Muscle of leg (tissue), 11 donors: ENCODE data around the gene LRRC47. TPM values are rescaled to one million over a fixed set of nuclear protein-coding genes. Genes with fewer than 3 reads are reported as not detected.

Experiments used
- DNase-seq: peaks from one replicate; pipeline ENCODE4 v3.0.0; 2013
- H3K27ac ChIP-seq: one replicate; pipeline ENCODE4 v1.5.1; 2013; ENCODE audit warnings: mild to moderate bottlenecking, low read length, control low read depth
- H3K27me3 ChIP-seq: one replicate; pipeline ENCODE4 v1.6.1; 2013; ENCODE audit warnings: low read length; ENCODE audit not compliant: control insufficient read depth, insufficient read depth
- H3K36me3 ChIP-seq: one replicate; pipeline ENCODE4 v1.6.1; 2013; ENCODE audit warnings: low read length; ENCODE audit not compliant: control insufficient read depth, insufficient read depth
- H3K4me1 ChIP-seq: one replicate; pipeline ENCODE4 v1.6.1; 2013; ENCODE audit warnings: low read length; ENCODE audit not compliant: control insufficient read depth, insufficient read depth
- H3K4me3 ChIP-seq: one replicate; pipeline ENCODE4 v1.5.1; 2013; ENCODE audit warnings: low read length, control low read depth
- H3K9me3 ChIP-seq: replicated peaks from 2 replicates; pipeline ENCODE4 v1.6.1; 2013; ENCODE audit warnings: low read depth, low read length; ENCODE audit not compliant: control insufficient read depth
- WGBS: methylation state at CpG from one replicate; pipeline ENCODE4 v1.1.5; 2013; ENCODE audit warnings: missing lambda C conversion rate; ENCODE audit not compliant: insufficient coverage; 5-methylcytosine and 5-hydroxymethylcytosine counted together
- polyA plus RNA-seq, 8 donors: library from polyadenylated mRNA; unstranded; fragments of 120-200 nt; gene quantifications; one replicate each; pipeline versions ENCODE4 v1.2.1 to v1.2.3, GENCODE V29; 2013; ENCODE audit warnings: inconsistent platforms in 1 of 8, low replicate concordance in 1 of 8; ENCODE audit not compliant: insufficient read length in 8 of 8, insufficient read depth in 1 of 8
- total RNA-seq: library from RNA; stranded (reverse); fragments of 120-200 nt; gene quantifications from one replicate; pipeline ENCODE4 v1.2.4, GENCODE V29; 2013

Gene LRRC47
- total and polyA plus RNA-seq, 9 donors: 34.4 to 56.1 (median 50.1) TPM

GRCh38 chr1:3742439-3743298 is 53.6 kb downstream of the LRRC47 start:
- no peaks in the 10 kb centered on the region for H3K9me3 ChIP-seq
- H3K4me1 ChIP-seq: peaks cover 36% of the 10 kb centered on the region
- H3K27me3 ChIP-seq: no peaks in the 10 kb centered on the region
- H3K4me3 ChIP-seq: no peak overlapping the region
- peaks cover 46% of the 10 kb centered on the region for H3K36me3 ChIP-seq
- 84% methylated on average over 20 of the region's 24 CpGs for WGBS
- no peak overlapping the region for H3K27ac ChIP-seq
- no peak for DNase-seq

GRCh38 chr1:3741566-3742438 is 54.5 kb downstream of the LRRC47 start:
- Histone ChIP-seq H3K27ac (no peak overlapping the region), H3K9me3 (no peaks in the 10 kb centered on the region), H3K36me3 (peaks cover 49% of the 10 kb centered on the region), H3K4me1 (peaks cover 34% of the 10 kb centered on the region), H3K27me3 (no peaks in the 10 kb centered on the region), H3K4me3 (no peak overlapping the region)
- DNase-seq: no peak
- WGBS: 86% methylated on average over 20 of the region's 22 CpGs

GRCh38 chr1:3740752-3741151 is 55.5 kb downstream of the LRRC47 start:
- no peak overlapping the region for H3K27ac ChIP-seq
- no peak for DNase-seq
- no peaks in the 10 kb centered on the region for H3K9me3 ChIP-seq
- no peaks in the 10 kb centered on the region for H3K27me3 ChIP-seq
- 92% methylated on average over 9 of the region's 13 CpGs for WGBS
- H3K4me1 ChIP-seq: peaks cover 34% of the 10 kb centered on the region
- peaks cover 57% of the 10 kb centered on the region for H3K36me3 ChIP-seq
- H3K4me3 ChIP-seq: no peak overlapping the region

GRCh38 chr1:3740042-3740441 is 56.3 kb downstream of the LRRC47 start:
- Histone ChIP-seq H3K4me3 (no peak overlapping the region), H3K36me3 (peaks cover 58% of the 10 kb centered on the region), H3K4me1 (peaks cover 34% of the 10 kb centered on the region), H3K9me3 (no peaks in the 10 kb centered on the region), H3K27me3 (no peaks in the 10 kb centered on the region), H3K27ac (no peak overlapping the region)
- peak; percentile 60 for DNase-seq
- WGBS: 69% methylated on average over 5 of the region's 9 CpGs

- H3K27me3 ChIP-seq: no peaks in the 10 kb centered on the region
- no peak overlapping the region for H3K4me3 ChIP-seq
- H3K27ac ChIP-seq: no peak overlapping the region
- peaks cover 69% of the 10 kb centered on the region for H3K36me3 ChIP-seq
- DNase-seq: no peak
- WGBS: 95% methylated on average over 11 of the region's 12 CpGs
- H3K9me3 ChIP-seq: no peaks in the 10 kb centered on the region
- H3K4me1 ChIP-seq: peaks cover 40% of the 10 kb centered on the region
Measured at GRCh38 chr1:3738943-3739342, 57.4 kb downstream of the LRRC47 start.

- Histone ChIP-seq H3K4me1 (peaks cover 62% of the 10 kb centered on the region), H3K9me3 (no peaks in the 10 kb centered on the region), H3K36me3 (peaks cover 53% of the 10 kb centered on the region), H3K27me3 (peaks cover 7% of the 10 kb centered on the region), H3K27ac (peak overlapping the region; percentile 70), H3K4me3 (no peak overlapping the region)
- 83% methylated on average over 13 of the region's 14 CpGs for WGBS
- no peak for DNase-seq
Measured at GRCh38 chr1:3736708-3737107, 59.6 kb downstream of the LRRC47 start.

- peaks cover 67% of the 10 kb centered on the region for H3K4me1 ChIP-seq
- no peak for DNase-seq
- H3K27ac ChIP-seq: peak overlapping the region; percentile 70
- peaks cover 11% of the 10 kb centered on the region for H3K27me3 ChIP-seq
- no peaks in the 10 kb centered on the region for H3K9me3 ChIP-seq
- no peak overlapping the region for H3K4me3 ChIP-seq
- peaks cover 48% of the 10 kb centered on the region for H3K36me3 ChIP-seq
- 84% methylated on average over 13 of the region's 13 CpGs for WGBS
Measured at GRCh38 chr1:3736131-3736561, 60.2 kb downstream of the LRRC47 start.

GRCh38 chr1:3735688-3736087 is 60.6 kb downstream of the LRRC47 start:
- H3K27me3 ChIP-seq: peaks cover 11% of the 10 kb centered on the region
- H3K4me3 ChIP-seq: no peak overlapping the region
- peaks cover 67% of the 10 kb centered on the region for H3K4me1 ChIP-seq
- 81% methylated on average over 11 of the region's 13 CpGs for WGBS
- DNase-seq: no peak
- H3K36me3 ChIP-seq: peaks cover 46% of the 10 kb centered on the region
- peak overlapping the region; percentile 70 for H3K27ac ChIP-seq
- H3K9me3 ChIP-seq: no peaks in the 10 kb centered on the region

GRCh38 chr1:3735027-3735681 is 61.1 kb downstream of the LRRC47 start:
- Histone ChIP-seq H3K27ac (peak overlapping the region; percentile 70), H3K9me3 (no peaks in the 10 kb centered on the region), H3K4me1 (peaks cover 63% of the 10 kb centered on the region), H3K27me3 (peaks cover 11% of the 10 kb centered on the region), H3K4me3 (no peak overlapping the region), H3K36me3 (peaks cover 46% of the 10 kb centered on the region)
- WGBS: 75% methylated on average over 9 of the region's 12 CpGs
- DNase-seq: peak; percentile 72

- WGBS: 96% methylated on average over 15 of the region's 16 CpGs
- peaks cover 41% of the 10 kb centered on the region for H3K36me3 ChIP-seq
- H3K4me3 ChIP-seq: no peak overlapping the region
- no peak overlapping the region for H3K27ac ChIP-seq
- DNase-seq: no peak
- no peaks in the 10 kb centered on the region for H3K9me3 ChIP-seq
- H3K4me1 ChIP-seq: peaks cover 60% of the 10 kb centered on the region
- H3K27me3 ChIP-seq: peaks cover 12% of the 10 kb centered on the region
Measured at GRCh38 chr1:3734602-3735001, 61.7 kb downstream of the LRRC47 start.
